Kidney (tissue), 14 donors: ENCODE results near the gene PTPRC. TPM values are rescaled to one million over a fixed set of nuclear protein-coding genes. Genes with fewer than 3 reads are reported as not detected.

ENCODE experiments used
- DNase-seq, 5 donors: peaks; one replicate each; pipeline ENCODE4 v3.0.0-alpha.2; 2013 to 2020
- FAIRE-seq: peaks from 2 replicates; lab custom pipeline; 2012; peaks lifted over from hg19 to GRCh38; lab: Jason Lieb, UNC
- H3K27ac ChIP-seq, 2 donors: one replicate each; pipeline ENCODE4 v1.7.0; 2013; ENCODE audit warnings: low read depth in 2 of 2, low read length in 2 of 2, inconsistent platforms in 1 of 2
- H3K27me3 ChIP-seq: one replicate; pipeline ENCODE4 v1.7.1; 2013; ENCODE audit warnings: low read length, inconsistent platforms; ENCODE audit not compliant: control insufficient read depth, insufficient read depth
- H3K36me3 ChIP-seq, 3 donors: one replicate each; pipeline versions ENCODE4 v1.7.0 to v1.7.1; 2013; ENCODE audit warnings: low read length in 3 of 3, control low read depth in 1 of 3, inconsistent platforms in 1 of 3; ENCODE audit not compliant: insufficient read depth in 3 of 3, control insufficient read depth in 2 of 3
- H3K4me1 ChIP-seq, 3 donors: one replicate each; pipeline versions ENCODE4 v1.7.0 to v1.7.1; 2013; ENCODE audit warnings: low read length in 3 of 3, inconsistent platforms in 1 of 3, low read depth in 1 of 3; ENCODE audit not compliant: control insufficient read depth in 2 of 3, insufficient read depth in 2 of 3
- H3K4me3 ChIP-seq, 3 donors: one replicate each; pipeline versions ENCODE4 v1.7.0 to v1.8.1; 2013; ENCODE audit warnings: low read length in 3 of 3, control low read depth in 1 of 3, inconsistent platforms in 1 of 3
- H3K9ac ChIP-seq, 3 donors: one replicate each; pipeline versions ENCODE4 v1.7.0 to v1.7.1; 2013; ENCODE audit warnings: low read length in 3 of 3, control low read depth in 1 of 3, inconsistent platforms in 1 of 3
- H3K9me3 ChIP-seq, 3 donors: one replicate each; pipeline versions ENCODE4 v1.7.0 to v1.7.1; 2013; ENCODE audit warnings: low read length in 3 of 3, control low read depth in 1 of 3, inconsistent platforms in 1 of 3; ENCODE audit not compliant: control insufficient read depth in 2 of 3, insufficient read depth in 1 of 3
- CTCF ChIP-seq: IDR thresholded peaks from 3 replicates; pipeline ENCODE4 v1.5.1; 2012; ENCODE audit warnings: mild to moderate bottlenecking, moderate library complexity, borderline replicate concordance; ENCODE audit not compliant: insufficient read depth; ENCODE audit errors: extremely low read depth
- intact Hi-C: fragments of 100-400 bp; cut with DNase I; formaldehyde crosslinking; loops from one replicate; pipeline ENCODE4 v1.11.1; 2022
- polyA plus RNA-seq: library from polyadenylated mRNA; stranded (reverse); fragments of 350-450 nt; fragmentation: Illumina TruSeq; extraction: RNeasy Lipid Tissue Mini Kit (QIAGEN cat#74804); gene quantifications from one replicate; pipeline ENCODE4 v1.2.3, GENCODE V29; 2014; ENCODE audit warnings: low read depth, low replicate concordance; ENCODE audit not compliant: insufficient read depth
- total RNA-seq: library from RNA; stranded (reverse); fragmentation: NEBNext Ultra II Directional; extraction: Animal tissue kit (Norgen Biotek cat#: 25700); gene quantifications from one replicate; pipeline ENCODE4 v1.2.1, GENCODE V29; 2021
- donor health status: control.
- donor health status: control.
- donor health status: control.
- donor health status: control.
- donor health status: control.
- donor health status: DM: yes; HTN: yes; CAD: no.
- donor health status: Normal renal cell carcinoma (clear cell type).

PTPRC gene
- total and polyA plus RNA-seq, 2 donors from 2014 or later: 1.4 to 60.2 TPM

GRCh38 chr1:198683449-198683848 lies 44.6 kb downstream of the PTPRC start:
- no peak for TF ChIP-seq CTCF
- Histone ChIP-seq H3K27me3 (no peaks in the 10 kb centered on the region), H3K9ac (no peak overlapping the region), H3K4me3 (no peak overlapping the region), H3K4me1 (no peaks in the 10 kb centered on the region), H3K36me3 (no peaks in the 10 kb centered on the region), H3K27ac (no peak overlapping the region), H3K9me3 (no peaks in the 10 kb centered on the region)
- intact Hi-C loops: no loop called here
- FAIRE-seq (no peak), DNase-seq (no peak)

- Histone ChIP-seq H3K4me3 (no peak overlapping the region), H3K9ac (no peak overlapping the region), H3K36me3 (no peaks in the 10 kb centered on the region), H3K27ac (no peak overlapping the region), H3K4me1 (no peaks in the 10 kb centered on the region), H3K9me3 (no peaks in the 10 kb centered on the region), H3K27me3 (no peaks in the 10 kb centered on the region)
- TF ChIP-seq CTCF: no peak
- peak; percentile 82 for FAIRE-seq
- DNase-seq: peak in 2 of 5 donors; percentile 41 to 46
- intact Hi-C loops: no loop called here
Measured at GRCh38 chr1:198686069-198686728, 47.4 kb downstream of the PTPRC start.

GRCh38 chr1:198687429-198687828 lies 48.6 kb downstream of the PTPRC start:
- H3K4me3 ChIP-seq: no peak overlapping the region
- DNase-seq: no peak
- no peaks in the 10 kb centered on the region for H3K9me3 ChIP-seq
- no peaks in the 10 kb centered on the region for H3K4me1 ChIP-seq
- no peaks in the 10 kb centered on the region for H3K36me3 ChIP-seq
- H3K27ac ChIP-seq: no peak overlapping the region
- intact Hi-C loops: no loop called here
- no peak for FAIRE-seq
- TF ChIP-seq CTCF: no peak
- no peaks in the 10 kb centered on the region for H3K27me3 ChIP-seq
- no peak overlapping the region for H3K9ac ChIP-seq

GRCh38 chr1:198691063-198691462 lies 52.2 kb downstream of the PTPRC start:
- DNase-seq (no peak), FAIRE-seq (no peak)
- intact Hi-C loops: no loop called here
- Histone ChIP-seq H3K27me3 (no peaks in the 10 kb centered on the region), H3K36me3 (no peaks in the 10 kb centered on the region), H3K4me3 (no peak overlapping the region), H3K4me1 (no peaks in the 10 kb centered on the region), H3K9me3 (no peaks in the 10 kb centered on the region), H3K9ac (no peak overlapping the region), H3K27ac (no peak overlapping the region)
- no peak for TF ChIP-seq CTCF
